NCI-H526 (cell line): ENCODE data around the gene AP2A2.

ENCODE experiments used
- DNase-seq, 2 experiments: peaks; one replicate each; lab custom pipeline; 2025; lab: John Stamatoyannopoulos, UW

The AP2A2 gene

DNA sequence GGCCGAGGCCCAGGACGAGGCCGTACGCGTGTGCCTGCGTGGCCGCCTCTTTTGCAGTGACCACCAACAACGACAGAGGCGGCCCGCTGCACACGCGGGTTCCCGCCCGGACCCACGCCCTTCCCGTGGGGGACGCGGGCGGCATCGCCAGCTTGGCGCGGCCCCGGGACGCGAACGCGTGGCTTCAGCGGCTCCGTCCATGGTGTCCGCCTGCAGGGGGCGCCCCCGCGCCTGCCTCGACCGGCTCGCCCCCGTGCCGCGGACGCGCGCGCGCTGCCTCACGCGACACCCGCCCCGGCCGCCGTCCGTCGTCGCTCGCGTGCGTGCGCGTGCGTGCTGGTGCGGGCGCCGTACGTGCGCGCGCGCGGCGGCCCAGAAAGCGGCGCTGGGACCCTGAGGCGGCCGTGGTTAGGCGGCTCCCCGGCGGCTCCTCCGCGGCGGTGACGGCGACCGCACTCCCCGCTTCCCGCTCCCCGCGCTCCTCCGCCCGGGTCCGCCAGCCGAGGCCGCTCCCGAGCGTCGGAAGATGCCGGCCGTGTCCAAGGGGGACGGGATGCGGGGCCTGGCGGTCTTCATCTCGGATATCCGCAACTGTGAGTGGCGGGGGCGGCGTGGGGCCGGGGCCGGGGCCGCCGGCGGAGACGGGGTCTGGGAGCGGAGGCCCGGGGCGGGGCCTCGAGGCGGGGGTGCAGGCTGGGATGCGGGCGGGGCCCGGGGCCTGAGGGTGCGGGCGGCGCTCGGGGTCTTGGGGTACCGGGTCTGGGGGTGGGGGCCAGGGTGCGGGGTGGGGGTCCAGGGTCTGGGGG is at the start of gene AP2A2:
Gene AP2A2, plus strand, starts transcription at position 375 of the 806 bp plus-strand sequence. Its CDS starts 152 bp downstream, at position 527.
- peak; percentile 33 to 96 for DNase-seq

DNA sequence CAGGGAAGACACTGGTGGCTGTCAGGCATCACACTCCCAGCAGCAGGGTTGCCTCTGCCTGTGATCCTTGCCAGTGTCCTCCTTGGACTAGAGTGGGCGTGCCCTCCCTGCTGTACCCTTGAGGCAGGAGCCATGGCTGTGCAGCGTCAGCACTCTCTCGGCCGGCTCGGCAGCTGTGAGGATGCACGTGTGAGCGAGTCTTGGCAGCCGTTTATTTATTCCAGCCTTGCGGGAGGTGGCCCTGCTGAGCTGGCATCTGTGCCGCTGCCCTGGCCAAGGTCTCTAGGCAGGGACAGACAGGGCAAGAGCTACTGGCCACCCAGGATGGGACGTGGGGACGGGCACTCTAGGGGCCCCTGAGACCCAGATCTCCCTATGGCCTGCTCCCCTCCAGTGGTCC is 49.1 kb upstream of the AP2A2 start:
- DNase-seq, result no peak

DNA sequence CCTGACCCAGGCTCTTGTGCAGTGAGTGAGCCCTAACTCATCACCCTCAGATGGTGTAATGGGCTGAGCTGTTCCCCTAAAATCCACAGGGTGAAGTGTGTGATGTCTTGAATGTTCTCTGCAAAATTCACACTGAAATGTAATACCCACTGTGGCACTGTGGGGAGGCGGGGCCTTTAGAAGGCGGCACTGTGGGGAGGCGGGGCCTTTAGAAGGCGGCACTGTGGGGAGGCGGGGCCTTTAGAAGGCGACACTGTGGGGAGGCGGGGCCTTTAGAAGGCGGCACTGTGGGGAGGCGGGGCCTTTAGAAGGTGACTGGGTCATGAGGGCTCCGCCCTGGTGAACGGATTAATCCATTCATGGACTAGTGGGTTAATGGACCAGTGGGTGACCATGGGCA is 48.1 kb upstream of the AP2A2 start:
- DNase-seq, result peak in 1 of 2 experiments; percentile 68

DNA sequence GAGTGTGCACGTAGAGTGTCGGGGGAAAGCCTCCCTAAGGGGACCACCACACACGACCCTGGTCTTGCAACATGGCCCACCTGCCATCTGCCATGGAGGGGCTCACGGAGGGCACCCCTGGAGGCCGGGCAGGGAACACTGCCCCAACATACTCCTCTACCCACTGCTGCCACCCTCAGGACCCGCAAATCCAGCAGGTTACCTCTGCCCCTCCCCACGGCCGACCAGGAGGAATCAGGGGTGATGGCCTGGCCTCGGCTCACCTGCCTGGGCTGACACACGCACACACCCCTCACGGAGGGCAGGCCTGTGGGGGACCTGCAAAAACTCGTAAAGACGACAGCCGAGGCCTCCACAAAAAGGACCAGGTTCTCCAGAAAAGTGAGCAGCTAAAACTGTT is 45.2 kb upstream of the AP2A2 start:
- DNase-seq, result no peak

DNA sequence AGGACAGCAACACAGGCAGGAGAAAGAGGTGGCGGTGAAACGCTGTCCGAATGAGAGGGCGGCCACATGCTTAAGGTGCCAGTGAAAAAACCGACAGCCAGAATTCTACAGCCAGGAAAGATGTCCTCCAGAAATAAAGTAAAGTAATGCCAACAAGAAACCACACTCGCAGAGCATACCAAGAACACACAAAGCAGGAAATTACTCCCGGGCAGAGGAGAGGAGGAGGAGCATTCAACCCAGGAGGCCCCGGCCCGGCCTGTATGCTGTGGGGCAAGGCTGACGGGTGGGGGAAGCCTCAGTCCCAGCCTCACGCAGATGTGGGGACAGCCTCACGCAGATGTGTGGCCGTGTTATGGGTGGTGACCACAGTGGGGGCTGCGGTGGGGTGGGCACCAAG is 43.1 kb upstream of the AP2A2 start:
- no peak for DNase-seq

DNA sequence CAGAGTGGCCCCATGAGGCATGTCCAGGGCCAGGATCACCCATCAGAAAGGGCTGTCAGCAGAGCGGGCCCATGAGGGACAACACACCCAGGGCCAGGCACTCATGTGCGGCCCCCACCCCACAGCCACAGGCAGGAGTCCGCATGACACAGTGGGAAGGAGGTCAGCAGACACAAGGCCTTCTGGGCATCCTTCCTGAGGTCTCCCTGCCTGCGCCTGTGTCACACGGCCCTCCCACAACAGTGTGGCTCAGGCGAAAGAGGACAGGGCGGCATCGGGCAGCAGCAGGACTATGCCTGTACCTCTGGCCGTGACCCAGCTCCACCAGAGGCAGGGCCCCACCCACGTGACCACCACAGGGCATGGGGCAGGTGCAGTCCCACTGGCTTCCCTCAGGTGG is 42.1 kb upstream of the AP2A2 start:
- no peak for DNase-seq

DNA sequence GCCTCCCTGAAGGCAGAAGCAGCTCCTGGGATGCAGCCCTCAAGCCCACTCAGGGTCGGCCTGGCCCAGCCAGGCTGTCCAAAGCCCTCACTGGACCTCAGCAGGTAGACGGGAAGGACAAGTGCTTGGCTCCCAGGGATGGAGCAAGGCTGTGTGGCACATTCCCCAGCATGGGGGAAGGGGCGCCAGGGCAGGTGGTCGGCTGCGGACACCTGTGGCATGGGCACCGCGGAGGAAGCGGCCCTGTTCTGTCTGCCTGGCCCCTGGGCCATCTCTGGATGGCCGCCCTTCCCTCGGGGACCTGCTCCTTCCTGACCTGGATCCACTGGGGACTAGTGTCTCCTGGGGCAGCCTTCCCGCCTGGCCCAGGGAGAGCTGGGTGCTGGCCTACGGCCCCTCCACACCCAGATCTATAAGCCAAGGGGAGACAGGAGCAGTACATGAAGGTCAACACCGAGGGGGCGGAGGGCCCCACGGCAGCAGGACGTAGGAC is 41.0 kb upstream of the AP2A2 start:
- no peak for DNase-seq

DNA sequence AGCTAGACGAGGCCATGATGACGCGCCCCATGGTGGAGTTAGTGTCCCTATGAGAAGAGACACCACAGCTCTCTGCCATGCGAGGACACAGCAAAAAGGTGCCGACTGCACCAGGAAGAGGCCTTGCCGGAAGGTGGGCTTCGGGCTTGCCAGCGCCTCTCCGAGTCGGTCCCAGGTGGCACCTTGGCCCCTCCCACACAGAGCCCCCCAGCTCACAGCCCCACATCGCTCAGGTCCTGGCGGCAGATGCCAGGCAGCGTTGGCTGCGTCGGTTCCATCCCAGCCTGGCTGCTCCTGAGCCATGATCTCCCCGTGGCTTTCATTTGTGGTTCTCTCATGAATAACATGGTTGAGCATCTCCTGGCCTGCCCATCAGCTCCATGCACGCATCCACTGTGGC is 39.1 kb upstream of the AP2A2 start:
- DNase-seq, result no peak

DNA sequence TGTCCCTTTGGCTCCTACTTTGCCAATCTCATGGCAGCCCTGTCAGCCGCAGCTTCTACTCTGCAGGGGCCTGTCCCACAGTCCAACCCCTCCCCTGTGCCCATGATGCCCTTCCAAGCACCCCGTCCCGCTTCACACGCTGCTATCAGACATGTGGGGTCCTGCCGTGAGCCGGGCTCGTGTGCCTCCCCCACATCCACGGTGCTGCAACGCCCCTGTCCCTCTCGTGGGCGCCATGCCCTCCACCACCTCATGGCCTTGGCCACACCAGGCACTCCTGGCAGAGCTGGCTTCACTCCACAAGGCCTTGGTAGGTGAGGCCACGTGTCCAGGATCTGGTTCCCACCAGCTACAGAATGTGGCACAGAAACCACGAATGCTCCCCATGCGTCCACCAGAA is 38.1 kb upstream of the AP2A2 start:
- no peak for DNase-seq

DNA sequence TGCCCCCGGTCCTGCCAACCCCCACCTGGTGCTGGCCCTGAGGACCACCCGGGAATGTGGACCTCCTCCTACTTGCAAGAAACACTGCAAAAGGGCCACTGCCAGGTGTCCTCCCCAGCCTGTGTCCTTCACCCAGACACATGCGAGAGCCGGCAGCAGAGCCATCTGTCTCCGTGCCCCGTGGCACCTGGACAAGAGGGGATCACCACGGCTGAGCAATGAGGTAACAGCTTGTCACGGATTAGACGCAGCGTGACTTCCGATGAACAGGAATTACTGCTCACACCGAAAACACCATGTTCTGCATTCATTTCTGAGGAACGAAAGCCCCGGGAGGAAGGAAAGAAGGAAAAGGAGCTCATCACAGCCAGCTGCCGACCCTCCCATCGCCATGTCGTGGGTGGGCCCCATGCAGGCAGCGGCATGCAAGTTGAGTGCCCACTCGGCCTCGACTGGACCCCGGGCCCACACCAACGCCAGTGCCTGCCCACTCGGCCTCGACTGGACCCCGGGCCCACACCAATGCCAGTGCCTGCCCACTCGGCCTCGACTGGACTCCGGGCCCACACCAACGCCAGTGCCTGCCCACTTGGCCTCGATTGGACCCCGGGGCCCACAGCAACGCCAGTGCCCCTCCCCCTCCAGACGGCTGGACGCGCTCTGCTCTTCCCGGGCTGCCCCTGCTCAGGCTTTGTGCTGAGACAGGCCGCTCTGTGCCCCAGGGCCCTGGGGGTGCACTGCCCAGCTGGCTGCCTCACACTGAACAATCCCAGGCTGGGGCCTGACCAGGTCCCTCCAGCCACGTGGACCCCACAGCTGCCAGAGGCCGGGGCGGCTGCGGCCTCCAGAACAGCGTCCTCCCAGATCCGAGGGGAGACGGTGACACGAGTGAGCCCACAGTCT is 37.1 kb upstream of the AP2A2 start:
- DNase-seq, result no peak

DNA sequence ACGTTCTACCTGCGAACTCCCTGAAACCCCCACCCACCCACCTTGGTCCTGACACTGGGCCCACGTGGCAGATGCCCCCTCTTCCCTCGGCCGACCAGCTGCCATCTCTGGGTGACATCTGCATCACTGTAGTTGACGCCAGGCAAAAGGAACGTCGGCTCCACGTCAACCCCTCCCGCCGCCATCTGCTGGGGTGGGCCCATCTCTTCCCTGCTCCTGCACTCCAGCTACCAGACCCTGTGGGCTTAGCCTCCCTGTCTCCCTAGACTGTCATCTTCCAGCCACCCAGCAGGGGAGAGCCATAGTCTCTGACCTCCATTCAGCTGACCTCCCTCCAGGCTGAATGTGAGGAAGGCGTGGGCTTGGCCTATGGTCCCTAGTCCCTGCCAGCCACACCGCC is 36.4 kb upstream of the AP2A2 start:
- no peak for DNase-seq

DNA sequence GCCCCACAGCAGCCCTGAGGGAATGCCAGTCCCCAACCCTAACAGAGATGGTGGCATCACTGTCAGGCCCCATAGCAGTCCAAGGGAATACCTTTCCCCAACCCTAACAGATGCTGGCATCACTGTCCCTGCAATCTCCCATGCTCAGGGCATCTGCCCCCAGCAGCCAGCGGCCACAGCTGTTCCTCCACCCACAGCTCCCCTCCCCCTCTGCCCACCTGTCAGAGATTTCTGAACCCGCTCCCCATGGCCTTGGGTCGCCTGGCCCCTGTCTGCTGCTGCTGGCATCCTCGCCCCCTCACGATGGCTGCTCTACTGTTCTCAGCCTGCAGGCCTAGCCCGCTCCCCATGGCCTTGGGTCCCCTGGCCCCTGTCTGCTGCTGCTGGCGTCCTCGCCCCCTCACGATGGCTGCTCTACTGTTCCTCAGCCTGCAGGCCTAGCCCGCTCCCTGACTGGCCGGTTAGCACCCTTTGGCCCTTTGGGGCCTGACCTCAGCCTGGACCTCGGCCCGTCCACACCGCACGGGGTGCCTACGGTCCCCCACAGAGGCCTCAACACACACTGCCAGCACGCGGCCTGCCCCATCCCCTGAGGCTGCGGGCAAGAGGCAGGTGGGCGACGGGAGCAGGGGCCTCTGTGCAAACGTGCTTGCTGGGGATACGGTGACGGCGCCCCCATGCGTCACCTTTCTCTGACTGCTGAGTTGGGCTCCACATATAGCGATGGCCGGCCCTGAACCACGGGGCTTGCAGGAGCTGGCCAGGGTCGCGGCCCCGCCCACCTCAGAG is 35.8 kb upstream of the AP2A2 start:
- DNase-seq, result no peak

DNA sequence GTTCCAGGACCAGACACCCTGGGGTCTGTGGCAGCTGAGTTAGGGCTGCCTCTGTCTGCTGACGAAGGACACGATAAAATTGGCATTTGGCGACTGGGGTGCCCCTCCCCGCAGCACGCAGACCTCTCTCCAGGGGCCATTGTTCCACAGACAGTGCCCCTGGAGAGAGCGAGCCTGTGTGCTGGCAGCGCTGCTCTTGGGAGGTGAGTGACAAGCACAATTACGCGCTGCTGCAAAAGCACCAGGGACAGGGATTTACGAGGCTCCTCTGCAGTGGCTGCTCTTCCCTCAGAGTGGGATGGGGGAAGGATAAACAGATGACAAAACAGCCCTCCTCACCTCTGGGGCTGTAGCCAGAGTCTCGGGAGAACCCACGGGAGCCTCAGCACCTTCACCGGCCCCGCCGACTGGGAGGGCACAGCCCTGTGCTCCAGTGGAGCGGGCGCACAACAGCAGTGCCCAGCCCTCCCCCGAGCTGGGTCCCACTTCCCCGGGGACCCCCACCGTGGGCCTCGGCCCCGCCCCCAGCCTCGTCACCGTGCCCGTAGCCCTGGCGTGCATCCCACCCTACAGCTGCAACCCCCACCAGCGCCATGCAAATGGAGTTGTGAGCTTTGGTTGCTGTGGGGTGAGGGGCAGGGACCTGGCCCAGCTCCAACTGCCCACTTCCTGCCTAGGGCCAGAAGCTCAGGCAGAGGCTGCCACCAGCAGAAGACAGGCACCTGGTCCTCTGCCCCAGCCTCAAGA is 34.7 kb upstream of the AP2A2 start:
- no peak for DNase-seq

DNA sequence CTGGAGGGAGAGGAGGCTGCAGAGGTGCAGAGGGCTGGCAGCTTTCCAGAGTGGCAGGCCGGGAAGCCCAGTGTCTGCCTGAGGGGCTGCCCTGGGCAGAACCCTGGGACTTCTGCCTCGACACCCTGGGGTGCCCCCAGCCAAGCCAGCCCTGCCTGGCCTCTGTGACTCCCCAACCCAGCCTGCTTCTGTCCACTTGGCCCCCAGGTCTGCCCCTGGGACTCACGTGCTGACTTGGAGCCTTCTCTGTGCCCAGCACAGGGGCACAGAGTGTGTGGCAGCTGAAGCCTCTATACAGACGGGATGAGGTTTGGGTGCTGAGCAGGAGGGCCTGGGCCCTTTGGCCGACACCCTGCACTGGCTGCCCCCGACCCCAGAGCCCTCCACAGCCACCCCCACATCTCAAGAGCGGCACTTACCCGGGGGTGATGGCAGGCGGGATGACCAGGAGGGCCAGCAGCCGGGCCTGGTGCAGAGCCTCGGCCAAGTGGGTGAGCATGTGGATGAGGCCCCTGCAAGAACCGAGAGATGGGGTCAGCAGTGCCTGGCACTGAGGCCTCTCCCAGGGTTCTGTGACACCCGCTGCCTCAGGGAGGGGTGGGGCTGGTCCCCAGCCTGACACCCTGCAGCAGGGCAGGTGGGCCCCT is 32.5 kb upstream of the AP2A2 start:
- DNase-seq, result no peak

DNA sequence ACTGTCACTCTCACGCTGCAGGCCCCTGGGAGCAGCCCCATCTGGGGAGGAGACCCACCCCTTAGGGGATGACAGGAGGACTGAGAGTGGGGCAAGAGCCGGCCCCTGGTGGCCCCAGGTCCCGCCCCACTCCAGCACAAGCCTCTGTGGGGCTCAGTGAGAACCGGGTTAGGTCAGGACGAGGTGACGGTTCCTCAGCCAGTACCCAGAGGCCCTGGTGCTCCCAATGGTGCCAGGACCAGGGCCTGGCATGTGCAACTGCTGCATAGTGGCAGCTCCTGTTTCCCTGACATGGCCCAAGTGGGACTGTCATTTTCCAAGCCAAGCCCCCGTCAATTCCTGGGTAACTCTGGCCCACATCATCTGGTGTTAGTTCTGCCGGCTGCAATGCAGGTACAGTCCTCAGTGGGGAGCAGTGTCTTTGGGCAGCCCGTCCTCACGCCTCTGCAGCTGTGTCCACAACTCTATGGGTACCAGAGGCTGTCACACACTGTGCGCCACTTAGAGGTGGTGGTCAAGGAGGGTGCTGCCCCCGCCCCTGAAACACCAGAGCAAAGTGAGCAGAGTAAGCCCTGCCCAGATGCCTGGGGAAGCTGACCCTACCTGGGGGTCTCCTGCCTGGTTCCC is 31.0 kb upstream of the AP2A2 start:
- peak in 1 of 2 experiments; percentile 22 for DNase-seq

DNA sequence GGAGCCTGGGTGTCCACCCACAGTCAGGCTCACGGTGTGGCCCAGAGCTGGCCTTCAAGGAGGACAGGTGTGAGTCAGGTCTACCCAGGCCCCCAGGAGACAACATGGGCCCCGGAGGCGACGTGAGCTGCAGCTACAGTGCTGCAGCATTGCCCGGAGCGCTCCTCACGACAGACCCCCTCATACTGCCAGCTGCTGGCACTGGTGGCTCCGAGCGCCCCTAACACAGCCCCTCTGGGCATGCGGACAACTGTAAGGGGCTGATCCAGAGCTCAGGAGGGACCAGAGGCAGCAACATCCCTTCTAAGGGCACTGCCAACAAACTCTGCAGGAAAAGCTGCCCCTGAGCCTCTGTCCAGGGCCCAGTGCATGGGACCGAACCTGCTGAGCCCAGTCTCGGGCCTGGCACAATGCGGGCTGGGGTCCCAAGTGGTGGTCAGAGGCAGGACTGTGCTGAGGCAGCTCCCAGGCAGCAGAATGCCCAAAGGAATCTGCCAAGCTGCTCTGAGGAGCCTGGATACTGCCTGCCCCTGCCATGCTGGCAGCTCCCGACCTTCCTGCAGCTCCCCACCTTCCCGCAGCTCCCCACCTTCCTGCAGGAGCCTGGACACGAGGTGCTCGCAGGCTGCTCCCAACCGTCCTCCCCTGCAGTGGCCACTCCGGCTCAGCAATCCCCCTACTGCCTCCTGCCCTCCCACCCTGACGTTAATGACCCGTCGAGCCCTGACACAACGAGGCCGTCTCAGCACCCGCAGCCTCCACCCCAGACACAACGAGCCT is 30.1 kb upstream of the AP2A2 start:
- DNase-seq, result no peak

DNA sequence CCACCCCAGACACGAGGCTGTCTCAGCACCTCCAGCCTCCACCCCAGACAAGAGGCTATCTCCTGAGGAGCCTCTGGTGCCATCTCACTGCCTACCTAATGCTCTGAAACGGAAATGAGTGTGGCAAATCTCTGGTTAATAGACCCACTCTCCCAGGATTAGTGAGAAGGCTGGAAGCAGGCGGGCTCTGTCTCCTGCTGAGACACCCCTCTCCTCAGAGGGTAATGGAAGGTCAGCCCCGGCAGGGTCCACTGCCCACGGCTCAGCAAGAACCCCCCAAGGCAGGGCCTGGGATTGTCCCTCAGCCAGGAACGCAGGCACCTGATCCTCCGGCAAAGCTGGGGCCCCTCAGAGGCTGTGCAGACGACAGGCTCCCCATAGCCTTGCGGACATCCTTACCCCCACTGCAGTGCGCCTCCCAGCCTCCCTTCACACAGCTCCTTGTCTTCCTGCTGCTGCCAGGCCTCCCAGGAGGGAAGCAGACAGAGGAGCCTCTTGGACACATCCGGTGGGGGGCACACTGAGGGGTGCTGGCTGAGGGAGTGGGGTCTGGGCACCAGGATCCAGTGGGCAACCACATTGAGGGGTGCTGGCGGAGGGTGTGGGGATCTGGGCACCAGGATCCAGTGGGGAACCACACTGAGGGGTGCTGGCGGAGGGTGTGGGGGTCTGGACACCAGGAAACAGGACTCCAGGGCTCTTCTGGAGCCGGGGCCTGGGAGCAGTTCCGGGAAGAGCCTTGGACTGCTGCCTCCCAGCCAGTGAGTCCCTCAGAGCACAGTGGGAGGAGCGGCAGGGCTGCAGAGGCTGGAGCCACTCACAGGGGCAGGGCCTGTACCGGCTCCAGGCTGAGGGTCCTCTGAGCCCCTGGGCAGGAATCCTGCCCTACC is 28.2 kb upstream of the AP2A2 start:
- DNase-seq, result no peak

DNA sequence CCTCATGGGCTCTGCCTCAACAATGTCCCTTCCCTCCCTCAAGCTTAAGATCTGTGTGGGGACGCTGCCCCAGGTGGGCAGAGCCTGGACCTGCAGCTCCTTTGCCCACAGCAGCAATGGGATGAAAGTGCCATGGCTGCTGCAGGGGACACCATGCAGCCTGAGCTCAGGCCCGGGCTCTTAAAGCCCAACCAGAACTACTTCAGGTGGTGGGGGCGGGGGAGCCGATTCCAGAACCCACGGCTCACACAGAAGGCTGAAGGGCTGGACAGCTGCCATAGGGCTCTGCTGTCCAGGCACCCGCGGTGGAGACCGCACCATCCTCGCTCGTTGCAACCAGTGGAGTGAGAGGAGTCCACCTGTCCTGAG is 27.5 kb upstream of the AP2A2 start:
- peak; percentile 24 to 37 for DNase-seq
